GM19468 (cell line): ENCODE data around the gene MBTD1.
"Not testable (repeated sequence)": the region's sequence is repeated elsewhere in the genome, so short reads cannot be mapped to it uniquely, and the experiment has no call there.

Experiments used
- ATAC-seq: cut with Tn5 transposase; IDR thresholded peaks from one replicate; pipeline ENCODE4 v1.9.1; 2021; ENCODE audit warnings: mild to moderate bottlenecking, moderate library complexity, moderate number of reproducible peaks; ENCODE audit not compliant: unreplicated experiment; ENCODE audit errors: extremely low read depth

MBTD1 gene

GRCh38 chr17:51259564-51260236, at the start of gene MBTD1:
MBTD1 (minus strand) TSS chr17:51260049; CDS start chr17:51225161, 34,888 bp downstream.
- ATAC-seq = peak; percentile 74

GRCh38 chr17:51305182-51305581, 45.3 kb upstream of the MBTD1 start:
- no peak for ATAC-seq

GRCh38 chr17:51299859-51300258, 40.0 kb upstream of the MBTD1 start:
- no peak for ATAC-seq

- no peak for ATAC-seq
These were observed 38.9 kb upstream of the MBTD1 start for GRCh38 chr17:51298508-51299371.

- ATAC-seq = not testable (repeated sequence)
These were observed 34.5 kb upstream of the MBTD1 start for GRCh38 chr17:51294338-51294737.

GRCh38 chr17:51289696-51290111, 29.9 kb upstream of the MBTD1 start:
- no peak for ATAC-seq

- no peak for ATAC-seq
These were observed 27.6 kb upstream of the MBTD1 start for GRCh38 chr17:51287412-51287811.

- no peak for ATAC-seq
These were observed 19.3 kb upstream of the MBTD1 start for GRCh38 chr17:51279183-51279582.

- ATAC-seq = no peak
These were observed 15.5 kb upstream of the MBTD1 start for GRCh38 chr17:51275381-51275780.

- no peak for ATAC-seq
These were observed 13.0 kb upstream of the MBTD1 start for GRCh38 chr17:51272812-51273211.

GRCh38 chr17:51270636-51271035, 10.8 kb upstream of the MBTD1 start:
- ATAC-seq = no peak

GRCh38 chr17:51269991-51270390, 10.1 kb upstream of the MBTD1 start:
- ATAC-seq = no peak

GRCh38 chr17:51264466-51264865, 4.6 kb upstream of the MBTD1 start:
- ATAC-seq = not testable (repeated sequence)

GRCh38 chr17:51263006-51263405, 3.2 kb upstream of the MBTD1 start:
- no peak for ATAC-seq

GRCh38 chr17:51261024-51261963, 1.4 kb upstream of the MBTD1 start:
- no peak for ATAC-seq

GRCh38 chr17:51260237-51261023, 581 bp upstream of the MBTD1 start, which contains the start of gene UTP18:
UTP18 (plus strand) TSS chr17:51260546; CDS start chr17:51260585, 39 bp downstream.
- ATAC-seq = peak; percentile 58

GRCh38 chr17:51258756-51259563, 889 bp downstream of the MBTD1 start:
- no peak for ATAC-seq

GRCh38 chr17:51257150-51258081, 2.4 kb downstream of the MBTD1 start:
- no peak for ATAC-seq
